Measurements from ENCODE around the gene ZNF783.

GRCh38 chr7:149220534-149220933 is 41.5 kb upstream of the ZNF783 start:
- TF ChIP-seq TARDBP (IDR thresholded peaks at IDR 0.05) (no peak), CTBP1 (IDR thresholded peaks at IDR 0.05; ENCODE audit: borderline replicate concordance) (no peak), NFRKB (IDR thresholded peaks at IDR 0.05) (no peak), ARNT (IDR thresholded peaks at IDR 0.05) (no peak)

Measured in HEK293T (cell line).